Measurements from ENCODE around the gene ANO7.

GRCh38 chr2:241180495-241180894 lies 8.0 kb upstream of the ANO7 start:
- TF ChIP-seq CTCF (IDR thresholded peaks at IDR 0.05; ENCODE audit: borderline replicate concordance, extremely low read depth, low read length, poor library complexity, severe bottlenecking) (no peak), EZH2 (IDR thresholded peaks at IDR 0.05; ENCODE audit: borderline replicate concordance, low read depth, low read length, severe bottlenecking) (no peak)

Data from DND-41 (cell line).